ENCODE results near the gene MAPRE2.
A peak's percentile ranks its signal among the peaks of the same experiment; 100 is the strongest.

Gene MAPRE2

GRCh38 chr18:35106013-35106844, 65.0 kb downstream of the MAPRE2 start:
- TF ChIP-seq GATA2 (IDR thresholded peaks at IDR 0.05; ENCODE audit: low read depth, low read length) = peak; percentile 65
- peak; percentile 75 for TF ChIP-seq GATA3 (IDR thresholded peaks at IDR 0.05; ENCODE audit: low read depth, low read length)

- no peak for TF ChIP-seq GATA2 (IDR thresholded peaks at IDR 0.05; ENCODE audit: low read depth, low read length)
- no peak for TF ChIP-seq GATA3 (IDR thresholded peaks at IDR 0.05; ENCODE audit: low read depth, low read length)
These were observed 65.6 kb downstream of the MAPRE2 start for GRCh38 chr18:35106845-35107148.

- no peak for TF ChIP-seq GATA2 (IDR thresholded peaks at IDR 0.05; ENCODE audit: low read depth, low read length)
- TF ChIP-seq GATA3 (IDR thresholded peaks at IDR 0.05; ENCODE audit: low read depth, low read length) = no peak
These were observed 66.0 kb downstream of the MAPRE2 start for GRCh38 chr18:35107216-35107615.

GRCh38 chr18:35110059-35110458, 68.8 kb downstream of the MAPRE2 start:
- TF ChIP-seq GATA2 (IDR thresholded peaks at IDR 0.05; ENCODE audit: low read depth, low read length) (no peak), GATA3 (IDR thresholded peaks at IDR 0.05; ENCODE audit: low read depth, low read length) (no peak)

- no peak for TF ChIP-seq GATA3 (IDR thresholded peaks at IDR 0.05; ENCODE audit: low read depth, low read length)
- no peak for TF ChIP-seq GATA2 (IDR thresholded peaks at IDR 0.05; ENCODE audit: low read depth, low read length)
These were observed 69.6 kb downstream of the MAPRE2 start for GRCh38 chr18:35110554-35111485.

GRCh38 chr18:35112696-35113095, 71.5 kb downstream of the MAPRE2 start:
- no peak for TF ChIP-seq GATA3 (IDR thresholded peaks at IDR 0.05; ENCODE audit: low read depth, low read length)
- TF ChIP-seq GATA2 (IDR thresholded peaks at IDR 0.05; ENCODE audit: low read depth, low read length) = no peak

GRCh38 chr18:35114305-35114704, 73.1 kb downstream of the MAPRE2 start:
- TF ChIP-seq GATA2 (IDR thresholded peaks at IDR 0.05; ENCODE audit: low read depth, low read length) (no peak), GATA3 (IDR thresholded peaks at IDR 0.05; ENCODE audit: low read depth, low read length) (no peak)

GRCh38 chr18:35116784-35117318, 75.6 kb downstream of the MAPRE2 start:
- no peak for TF ChIP-seq GATA2 (IDR thresholded peaks at IDR 0.05; ENCODE audit: low read depth, low read length)
- TF ChIP-seq GATA3 (IDR thresholded peaks at IDR 0.05; ENCODE audit: low read depth, low read length) = no peak

- TF ChIP-seq GATA2 (IDR thresholded peaks at IDR 0.05; ENCODE audit: low read depth, low read length) = no peak
- TF ChIP-seq GATA3 (IDR thresholded peaks at IDR 0.05; ENCODE audit: low read depth, low read length) = no peak
These were observed 76.2 kb downstream of the MAPRE2 start for GRCh38 chr18:35117372-35117771.

- TF ChIP-seq GATA2 (IDR thresholded peaks at IDR 0.05; ENCODE audit: low read depth, low read length) (no peak), GATA3 (IDR thresholded peaks at IDR 0.05; ENCODE audit: low read depth, low read length) (no peak)
These were observed 76.8 kb downstream of the MAPRE2 start for GRCh38 chr18:35117951-35118411.

- TF ChIP-seq GATA3 (IDR thresholded peaks at IDR 0.05; ENCODE audit: low read depth, low read length) (no peak), GATA2 (IDR thresholded peaks at IDR 0.05; ENCODE audit: low read depth, low read length) (no peak)
These were observed 77.4 kb downstream of the MAPRE2 start for GRCh38 chr18:35118641-35119040.

GRCh38 chr18:35121038-35121437, 79.8 kb downstream of the MAPRE2 start:
- TF ChIP-seq GATA3 (IDR thresholded peaks at IDR 0.05; ENCODE audit: low read depth, low read length) = no peak
- no peak for TF ChIP-seq GATA2 (IDR thresholded peaks at IDR 0.05; ENCODE audit: low read depth, low read length)

- no peak for TF ChIP-seq GATA2 (IDR thresholded peaks at IDR 0.05; ENCODE audit: low read depth, low read length)
- TF ChIP-seq GATA3 (IDR thresholded peaks at IDR 0.05; ENCODE audit: low read depth, low read length) = no peak
These were observed 80.3 kb downstream of the MAPRE2 start for GRCh38 chr18:35121531-35121930.

GRCh38 chr18:35122586-35123224, 81.5 kb downstream of the MAPRE2 start:
- TF ChIP-seq GATA3 (IDR thresholded peaks at IDR 0.05; ENCODE audit: low read depth, low read length) (no peak), GATA2 (IDR thresholded peaks at IDR 0.05; ENCODE audit: low read depth, low read length) (no peak)
